H9 (cell line): ENCODE measurements around the gene BCL11B. TPM values are rescaled to one million over a fixed set of nuclear protein-coding genes. Genes with fewer than 3 reads are reported as not detected.

Source experiments
- DNase-seq: peaks from one replicate; pipeline ENCODE4 v3.0.0-alpha.2; 2017
- H2AFZ ChIP-seq: one replicate; pipeline ENCODE4 v1.6.1; 2013; ENCODE audit warnings: mild to moderate bottlenecking, low read length, control low read depth, moderate library complexity
- H2AK5ac ChIP-seq: 2 replicates; pipeline ENCODE4 v1.6.1; 2013; ENCODE audit warnings: low read length, control low read depth, mixed read lengths; ENCODE audit not compliant: insufficient read length
- H2BK120ac ChIP-seq: one replicate; pipeline ENCODE4 v1.6.1; 2013; ENCODE audit warnings: low read depth, mild to moderate bottlenecking, low read length, control low read depth, inconsistent platforms; ENCODE audit not compliant: poor library complexity, severe bottlenecking
- H2BK12ac ChIP-seq: 2 replicates; pipeline ENCODE4 v1.6.1; 2013; ENCODE audit warnings: low read length, control low read depth, mixed read lengths, low read depth; ENCODE audit not compliant: insufficient read length
- H2BK15ac ChIP-seq: 2 replicates; pipeline ENCODE4 v1.6.1; 2013; ENCODE audit warnings: low read depth, low read length, control low read depth
- H2BK20ac ChIP-seq: one replicate; pipeline ENCODE4 v1.6.1; 2013; ENCODE audit warnings: low read depth, mild to moderate bottlenecking, low read length, control low read depth, inconsistent platforms; ENCODE audit not compliant: poor library complexity, severe bottlenecking
- H2BK5ac ChIP-seq: 2 replicates; pipeline ENCODE4 v1.6.1; 2013; ENCODE audit warnings: low read length, control low read depth, mixed read lengths; ENCODE audit not compliant: insufficient read length
- H3K14ac ChIP-seq: 2 replicates; pipeline ENCODE4 v1.6.1; 2013; ENCODE audit warnings: low read length, control low read depth; ENCODE audit not compliant: insufficient read depth
- H3K18ac ChIP-seq: 2 replicates; pipeline ENCODE4 v1.6.1; 2013; ENCODE audit warnings: low read depth, mild to moderate bottlenecking, mixed read lengths, low read length, control low read depth; ENCODE audit not compliant: insufficient read length
- H3K23ac ChIP-seq: 2 replicates; pipeline ENCODE4 v1.6.1; 2013; ENCODE audit warnings: low read length, control low read depth, mixed read lengths, low read depth; ENCODE audit not compliant: insufficient read length
- H3K23me2 ChIP-seq: 2 replicates; pipeline ENCODE4 v1.6.1; 2013; ENCODE audit warnings: low read depth, mild to moderate bottlenecking, mixed read lengths, low read length, control low read depth; ENCODE audit not compliant: insufficient read length, poor library complexity, severe bottlenecking
- H3K27ac ChIP-seq: 2 replicates; pipeline ENCODE4 v1.5.1; 2013; ENCODE audit warnings: low read length, control low read depth, mixed read lengths, low read depth; ENCODE audit not compliant: insufficient read length
- H3K27me3 ChIP-seq: 2 replicates; pipeline ENCODE4 v1.6.1; 2013; ENCODE audit warnings: low read length, control low read depth, inconsistent platforms; ENCODE audit not compliant: insufficient read depth
- H3K4ac ChIP-seq: 2 replicates; pipeline ENCODE4 v1.6.1; 2013; ENCODE audit warnings: low read depth, mild to moderate bottlenecking, control low read depth, inconsistent platforms, low read length, moderate library complexity
- H3K4me1 ChIP-seq: 2 replicates; pipeline ENCODE4 v1.6.1; 2013; ENCODE audit warnings: low read length, control low read depth, inconsistent platforms; ENCODE audit not compliant: insufficient read depth
- H3K4me2 ChIP-seq: 2 replicates; pipeline ENCODE4 v1.6.1; 2013; ENCODE audit warnings: low read length, control low read depth, mixed read lengths; ENCODE audit not compliant: insufficient read length, insufficient read depth
- H3K56ac ChIP-seq: 2 replicates; pipeline ENCODE4 v1.6.1; 2013; ENCODE audit warnings: low read depth, mild to moderate bottlenecking, mixed read lengths, low read length, control low read depth; ENCODE audit not compliant: insufficient read length
- H3K79me1 ChIP-seq: 2 replicates; pipeline ENCODE4 v1.6.1; 2013; ENCODE audit warnings: low read depth, mild to moderate bottlenecking, moderate library complexity, low read length, control low read depth, inconsistent platforms; ENCODE audit not compliant: insufficient read depth, poor library complexity, severe bottlenecking
- H3K79me2 ChIP-seq: 2 replicates; pipeline ENCODE4 v1.6.1; 2013; ENCODE audit warnings: low read length, control low read depth, inconsistent platforms; ENCODE audit not compliant: insufficient read depth
- H3K9ac ChIP-seq: 2 replicates; pipeline ENCODE4 v1.6.1; 2013; ENCODE audit warnings: low read length, control low read depth, mixed read lengths; ENCODE audit not compliant: insufficient read length; ENCODE audit errors: extremely low read depth
- H3K9me3 ChIP-seq: one replicate; pipeline ENCODE4 v1.6.1; 2013; ENCODE audit warnings: low read depth, low read length, inconsistent platforms; ENCODE audit not compliant: control insufficient read depth
- H3T11ph ChIP-seq: one replicate; pipeline ENCODE4 v1.6.1; 2013; ENCODE audit warnings: mild to moderate bottlenecking, low read length, control low read depth, inconsistent platforms
- H4K20me1 ChIP-seq: one replicate; pipeline ENCODE4 v1.6.1; 2013; ENCODE audit not compliant: control insufficient read depth, insufficient read length, insufficient read depth
- H4K5ac ChIP-seq: 2 replicates; pipeline ENCODE4 v1.6.1; 2013; ENCODE audit warnings: low read depth, mild to moderate bottlenecking, mixed read lengths, low read length, control low read depth; ENCODE audit not compliant: insufficient read length
- H4K8ac ChIP-seq: replicated peaks from 2 replicates; pipeline ENCODE4 v1.6.1; 2013; ENCODE audit warnings: low read length, control low read depth, mixed read lengths, low read depth; ENCODE audit not compliant: insufficient read length
- H4K91ac ChIP-seq: 2 replicates; pipeline ENCODE4 v1.6.1; 2013; ENCODE audit warnings: low read depth, mild to moderate bottlenecking, moderate library complexity, mixed read lengths, low read length, control low read depth; ENCODE audit not compliant: insufficient read length
- H3K27ac Mint-ChIP-seq, 3 experiments: 2 replicates in 2 of 3; 3 replicates in 1 of 3; pipeline ENCODE4 v1.8.0; 2020 to 2021; ENCODE audit warnings: mixed read lengths in 3 of 3, mild to moderate bottlenecking in 1 of 3, moderate library complexity in 1 of 3
- H3K27me3 Mint-ChIP-seq: 2 replicates; pipeline ENCODE4 v1.8.0; 2021; ENCODE audit warnings: low read depth, mild to moderate bottlenecking, moderate library complexity, mixed read lengths
- H3K36me3 Mint-ChIP-seq, 3 experiments: 2 replicates in 2 of 3; 3 replicates in 1 of 3; pipeline ENCODE4 v1.8.0; 2020 to 2021; ENCODE audit warnings: low read depth in 3 of 3, mixed read lengths in 3 of 3; ENCODE audit not compliant: insufficient read depth in 1 of 3
- H3K4me1 Mint-ChIP-seq, 2 experiments: 2 replicates each; pipeline ENCODE4 v1.8.0; 2020; ENCODE audit warnings: mixed read lengths in 2 of 2
- H3K4me3 Mint-ChIP-seq, 2 experiments: 2 replicates in 1 of 2; 3 replicates in 1 of 2; pipeline ENCODE4 v1.8.0; 2020 to 2021; ENCODE audit warnings: mild to moderate bottlenecking in 2 of 2, mixed read lengths in 2 of 2, moderate library complexity in 1 of 2
- H3K9me3 Mint-ChIP-seq, 2 experiments: 2 replicates in 1 of 2; 3 replicates in 1 of 2; pipeline ENCODE4 v1.8.0; 2020; ENCODE audit warnings: mild to moderate bottlenecking in 2 of 2, mixed read lengths in 2 of 2, moderate library complexity in 1 of 2
- WGBS: extraction: QIAGEN DNeasy Blood & Tissue Kit; methylation state at CpG from one replicate; pipeline ENCODE4 v1.1.7; 2013; ENCODE audit warnings: missing lambda C conversion rate, low lambda C conversion rate, mixed read lengths; ENCODE audit not compliant: insufficient read length; ENCODE audit errors: extremely low coverage; 5-methylcytosine and 5-hydroxymethylcytosine counted together
- total RNA-seq: library from RNA; stranded (reverse); gene quantifications from 2 replicates; pipeline ENCODE4 v1.2.1, GENCODE V29; 2021
- TF ChIP-seq, protein P1 (sequence below): fragments of 200-600 bp; sonication (generic); conservative IDR thresholded peaks from 3 replicates; pipeline ENCODE4 v1.8.0; 2021; ENCODE audit warnings: antibody characterized with exemption, mild to moderate bottlenecking

Gene BCL11B
- total RNA-seq, 1 experiment from 2014 or later: 4.9 TPM

DNA sequence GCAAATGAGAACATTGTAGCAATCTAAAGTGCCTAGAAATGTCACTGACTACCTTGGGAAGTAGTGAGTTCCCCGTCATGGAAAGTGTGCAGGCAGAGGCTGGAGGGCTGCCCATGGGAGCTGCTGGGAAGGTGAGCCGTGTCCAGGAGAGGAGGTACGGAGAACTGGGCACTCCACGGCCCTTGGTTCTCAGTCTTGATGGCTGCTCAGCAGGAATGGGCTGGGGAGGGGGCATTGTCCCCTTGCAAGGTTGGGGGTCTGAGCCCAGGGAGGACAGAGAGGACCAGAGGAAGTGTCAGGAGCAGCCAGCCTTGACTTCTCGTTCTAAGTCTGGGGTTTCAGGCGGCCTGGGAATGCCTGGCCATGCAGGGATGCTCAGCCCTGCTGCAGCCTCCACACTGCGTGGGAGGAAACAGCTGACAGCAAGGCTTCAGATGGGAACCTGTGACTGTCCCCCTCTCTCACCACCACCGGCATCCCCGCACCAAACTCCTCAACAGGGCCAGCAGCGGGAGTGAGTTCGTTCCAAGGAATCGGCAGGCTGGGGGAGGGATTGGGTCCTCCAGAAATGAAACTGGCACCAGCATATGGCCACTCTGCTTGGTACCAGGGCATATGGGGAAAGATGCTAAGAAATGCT, 140.2 kb downstream of the BCL11B start:
- H3K79me1 ChIP-seq: no peaks in the 10 kb centered on the region
- no peak overlapping the region for H4K91ac ChIP-seq
- TF ChIP-seq, protein P1, sequence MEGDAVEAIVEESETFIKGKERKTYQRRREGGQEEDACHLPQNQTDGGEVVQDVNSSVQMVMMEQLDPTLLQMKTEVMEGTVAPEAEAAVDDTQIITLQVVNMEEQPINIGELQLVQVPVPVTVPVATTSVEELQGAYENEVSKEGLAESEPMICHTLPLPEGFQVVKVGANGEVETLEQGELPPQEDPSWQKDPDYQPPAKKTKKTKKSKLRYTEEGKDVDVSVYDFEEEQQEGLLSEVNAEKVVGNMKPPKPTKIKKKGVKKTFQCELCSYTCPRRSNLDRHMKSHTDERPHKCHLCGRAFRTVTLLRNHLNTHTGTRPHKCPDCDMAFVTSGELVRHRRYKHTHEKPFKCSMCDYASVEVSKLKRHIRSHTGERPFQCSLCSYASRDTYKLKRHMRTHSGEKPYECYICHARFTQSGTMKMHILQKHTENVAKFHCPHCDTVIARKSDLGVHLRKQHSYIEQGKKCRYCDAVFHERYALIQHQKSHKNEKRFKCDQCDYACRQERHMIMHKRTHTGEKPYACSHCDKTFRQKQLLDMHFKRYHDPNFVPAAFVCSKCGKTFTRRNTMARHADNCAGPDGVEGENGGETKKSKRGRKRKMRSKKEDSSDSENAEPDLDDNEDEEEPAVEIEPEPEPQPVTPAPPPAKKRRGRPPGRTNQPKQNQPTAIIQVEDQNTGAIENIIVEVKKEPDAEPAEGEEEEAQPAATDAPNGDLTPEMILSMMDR: no peak

More for the DNA sequence above, 140.2 kb downstream of the BCL11B start:
- Histone ChIP-seq H3K14ac (no peak overlapping the region; the same call in 1 of the 2 replicates), H3T11ph (no peak overlapping the region), H3K56ac (no peak overlapping the region), H3K18ac (no peak overlapping the region), H3K23me2 (no peaks in the 10 kb centered on the region), H3K4ac (no peak overlapping the region), H3K4me2 (no peak overlapping the region), H3K9me3 (no peaks in the 10 kb centered on the region), H2BK5ac (no peak overlapping the region), H2AFZ (no peak overlapping the region), H4K8ac (no peak overlapping the region), H3K79me2 (no peaks in the 10 kb centered on the region), H3K23ac (no peak overlapping the region), H2BK20ac (no peak overlapping the region), H2BK12ac (no peak overlapping the region), H2BK120ac (no peak overlapping the region), H2AK5ac (no peak overlapping the region), H3K4me1 (no peaks in the 10 kb centered on the region), H4K20me1 (no peaks in the 10 kb centered on the region), H2BK15ac (no peak overlapping the region), H3K9ac (no peak overlapping the region), H4K5ac (no peak overlapping the region), H3K27me3 (no peaks in the 10 kb centered on the region), H3K27ac (no peak overlapping the region)
- Mint-ChIP-seq H3K4me1 (peaks cover 27 to 30% of the 10 kb centered on the region in 2 experiments), H3K4me3 (no peak overlapping the region), H3K9me3 (no peaks in the 10 kb centered on the region), H3K36me3 (no peaks in the 10 kb centered on the region), H3K27me3 (no peaks in the 10 kb centered on the region; the same call in none of the 2 replicates), H3K27ac (no peak overlapping the region)
- DNase-seq: no peak
- no CpG with 5 or more reads among the region's 12 CpGs for whole genome bisulfite sequencing
